GM13977 (cell line): ENCODE measurements around the gene ENTPD6.

Experiments used
- DNase-seq: peaks from one replicate; pipeline ENCODE4 v3.0.0; 2012; ENCODE audit warnings: low spot score
- in situ Hi-C: fragments of 300-500 bp; cut with MboI; formaldehyde crosslinking; loops from one replicate; pipeline ENCODE4 v1.12.0; 2022; ENCODE audit warnings: low sequenced_read_pairs, low pct_unique_long_range_greater_than_20kb, mixed read lengths, inconsistent platforms; ENCODE audit not compliant: unreplicated experiment
- TF ChIP-seq, protein P1 (sequence below): IDR thresholded peaks from 2 replicates; pipeline ENCODE4 v1.5.1; 2012; ENCODE audit warnings: mild to moderate bottlenecking, control low read depth; ENCODE audit not compliant: insufficient read depth; ENCODE audit errors: extremely low read depth, missing control alignments

ENTPD6 gene

DNA sequence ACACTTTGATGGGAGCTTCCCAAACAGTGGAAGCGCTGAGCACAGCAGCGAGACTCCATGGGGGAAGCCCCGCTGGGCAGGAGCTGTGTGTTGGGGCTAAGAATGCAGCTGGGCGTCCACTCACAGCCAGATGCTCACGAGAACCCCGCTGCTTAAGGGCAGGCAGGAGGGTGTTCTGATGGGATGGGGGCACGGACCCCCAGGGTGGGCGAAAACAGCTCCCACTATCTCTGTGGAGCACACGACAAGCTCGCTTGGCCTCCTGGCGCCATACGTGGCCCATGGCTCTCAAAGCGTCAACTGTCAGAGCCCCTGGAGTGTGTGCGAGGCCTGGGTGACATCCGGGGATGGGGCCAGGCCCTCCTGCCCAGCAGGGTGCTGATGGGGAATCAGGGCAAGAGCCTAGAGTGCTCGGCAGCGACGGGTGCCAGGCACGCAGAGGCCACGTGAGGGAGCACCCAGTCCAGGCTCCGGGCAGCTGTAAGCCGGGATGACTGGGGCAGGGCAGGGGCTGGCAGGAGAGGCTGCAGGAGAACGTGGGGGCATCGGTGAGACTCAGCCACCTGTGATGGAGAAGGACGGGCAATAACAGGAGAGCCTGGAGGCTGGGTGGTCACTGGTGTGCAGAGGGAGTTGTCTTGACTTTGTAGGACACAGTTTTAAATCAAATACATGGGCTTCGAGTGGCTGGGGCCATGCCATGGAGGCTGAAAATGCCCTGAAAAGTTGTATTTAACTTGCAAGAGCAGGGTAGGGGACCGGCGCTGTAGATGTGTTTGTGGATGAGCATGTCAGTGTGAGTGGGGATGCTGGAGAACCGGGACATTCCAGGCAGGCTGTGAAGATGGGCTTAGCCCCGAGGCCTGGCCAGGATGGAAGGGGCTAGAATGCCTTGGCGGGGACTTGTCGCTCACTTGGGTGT, 79.6 kb downstream of the ENTPD6 start:
- TF ChIP-seq, protein P1, sequence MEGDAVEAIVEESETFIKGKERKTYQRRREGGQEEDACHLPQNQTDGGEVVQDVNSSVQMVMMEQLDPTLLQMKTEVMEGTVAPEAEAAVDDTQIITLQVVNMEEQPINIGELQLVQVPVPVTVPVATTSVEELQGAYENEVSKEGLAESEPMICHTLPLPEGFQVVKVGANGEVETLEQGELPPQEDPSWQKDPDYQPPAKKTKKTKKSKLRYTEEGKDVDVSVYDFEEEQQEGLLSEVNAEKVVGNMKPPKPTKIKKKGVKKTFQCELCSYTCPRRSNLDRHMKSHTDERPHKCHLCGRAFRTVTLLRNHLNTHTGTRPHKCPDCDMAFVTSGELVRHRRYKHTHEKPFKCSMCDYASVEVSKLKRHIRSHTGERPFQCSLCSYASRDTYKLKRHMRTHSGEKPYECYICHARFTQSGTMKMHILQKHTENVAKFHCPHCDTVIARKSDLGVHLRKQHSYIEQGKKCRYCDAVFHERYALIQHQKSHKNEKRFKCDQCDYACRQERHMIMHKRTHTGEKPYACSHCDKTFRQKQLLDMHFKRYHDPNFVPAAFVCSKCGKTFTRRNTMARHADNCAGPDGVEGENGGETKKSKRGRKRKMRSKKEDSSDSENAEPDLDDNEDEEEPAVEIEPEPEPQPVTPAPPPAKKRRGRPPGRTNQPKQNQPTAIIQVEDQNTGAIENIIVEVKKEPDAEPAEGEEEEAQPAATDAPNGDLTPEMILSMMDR: no peak
- in situ Hi-C loops: no loop called here
- DNase-seq: no peak

DNA sequence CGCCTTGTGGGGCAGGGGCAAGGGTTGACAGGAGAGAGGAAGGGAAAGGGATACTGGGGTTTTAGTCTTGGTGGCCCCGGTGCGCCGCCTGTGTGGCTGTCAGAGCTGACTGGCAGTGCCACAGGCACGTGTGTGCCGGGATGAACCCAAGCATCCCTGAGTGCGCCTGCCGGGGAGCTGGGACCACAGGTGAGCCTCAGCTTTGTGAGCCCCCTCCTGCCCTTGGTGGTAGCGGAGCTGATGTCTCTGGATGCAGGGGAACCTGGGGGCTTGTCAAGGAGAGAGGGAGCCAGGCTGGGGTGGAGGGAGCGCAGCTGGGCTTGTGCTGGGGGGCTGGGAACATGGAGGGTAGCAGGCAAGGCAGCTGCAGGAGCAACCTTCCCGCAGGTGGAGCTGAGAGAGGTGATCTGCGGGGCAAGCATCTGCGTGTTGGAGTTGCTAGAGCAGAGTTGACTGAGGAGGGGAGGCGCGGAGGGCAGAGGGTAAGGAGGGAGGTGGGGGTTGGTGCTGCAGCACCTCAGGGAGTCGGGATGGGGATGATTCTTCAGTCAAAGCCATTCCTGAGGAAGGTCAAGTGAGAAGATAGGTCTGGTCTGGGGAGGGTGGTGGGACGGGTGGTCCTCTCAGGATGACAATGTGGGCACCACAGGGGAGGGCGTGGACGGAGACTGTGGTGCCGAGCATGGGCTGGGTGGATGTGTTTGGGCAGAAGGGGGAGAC, 80.5 kb downstream of the ENTPD6 start:
- in situ Hi-C loops: no loop called here
- no peak for DNase-seq

More for the DNA sequence above, 80.5 kb downstream of the ENTPD6 start:
- TF ChIP-seq, protein P1: no peak
